ENCODE results near the gene ANKRD13A.
"Not testable (repeated sequence)": the region's sequence is repeated elsewhere in the genome, so short reads cannot be mapped to it uniquely, and the experiment has no call there.

The ANKRD13A gene

DNA sequence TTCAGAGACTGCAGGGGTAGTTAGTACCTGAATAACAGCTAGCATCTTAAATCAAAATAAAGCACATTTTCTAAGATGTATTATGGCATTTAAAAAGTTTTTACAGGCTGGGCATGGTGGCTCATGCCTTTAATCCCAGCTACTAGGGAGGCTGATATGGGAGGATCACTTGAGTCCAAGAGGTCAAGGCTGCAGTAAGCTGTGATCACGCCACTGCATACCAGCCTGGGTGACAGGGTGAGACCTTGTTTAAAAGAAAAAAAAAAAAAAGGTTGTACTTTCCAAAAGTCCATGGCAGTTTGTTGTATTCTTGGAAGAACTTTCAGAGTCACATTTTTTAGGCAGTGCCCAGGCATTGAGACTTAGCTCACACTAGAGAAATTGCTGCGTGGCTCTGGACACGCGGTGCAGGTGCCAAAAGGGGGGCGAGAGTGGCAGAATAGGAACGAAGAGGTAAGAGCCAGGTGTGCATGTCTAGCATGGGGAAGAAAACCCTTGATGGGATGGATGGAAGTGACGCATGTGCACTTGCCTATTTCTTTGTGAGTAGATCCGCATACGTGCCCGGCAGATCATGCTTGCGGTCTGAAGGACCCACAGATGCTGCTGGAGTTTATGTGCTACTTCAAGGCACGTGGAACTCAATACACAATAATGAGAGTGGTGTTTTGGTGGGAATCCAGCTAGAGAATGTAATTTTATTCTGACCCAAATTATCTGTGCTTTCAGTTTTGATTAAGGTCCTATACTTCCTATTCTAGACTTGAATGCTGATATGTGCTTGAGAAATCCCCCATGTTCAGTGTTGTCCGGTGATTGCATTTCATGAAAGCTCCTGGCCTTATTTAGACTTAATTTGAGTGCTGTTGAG lies 11.9 kb downstream of the ANKRD13A start:
- DNase-seq: no peak

- no peak for DNase-seq
These were observed 12.9 kb downstream of the ANKRD13A start for GRCh38 chr12:110012137-110012536.

- no peak for DNase-seq
These were observed 13.4 kb downstream of the ANKRD13A start for GRCh38 chr12:110012659-110013058.

DNA sequence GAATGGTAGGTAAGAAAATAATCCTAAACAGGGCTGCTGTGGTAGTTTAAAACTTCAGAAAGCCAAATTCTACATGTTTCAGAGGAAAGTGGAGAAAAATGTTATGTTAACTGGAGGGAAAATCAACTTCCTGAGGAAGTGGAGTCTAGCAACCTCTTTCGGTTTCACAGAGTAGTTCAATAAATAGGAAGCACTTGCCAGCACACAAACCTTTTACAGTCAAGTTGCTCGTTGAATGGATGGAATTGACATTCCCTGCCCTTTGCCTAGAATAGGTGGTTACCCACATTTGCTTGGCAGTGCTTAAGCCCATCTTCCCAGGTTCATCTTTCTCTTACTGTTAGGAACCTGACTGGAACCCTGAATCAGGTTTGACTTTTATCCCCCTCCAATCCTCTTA lies 15.9 kb downstream of the ANKRD13A start:
- peak; percentile 50 for DNase-seq

DNA sequence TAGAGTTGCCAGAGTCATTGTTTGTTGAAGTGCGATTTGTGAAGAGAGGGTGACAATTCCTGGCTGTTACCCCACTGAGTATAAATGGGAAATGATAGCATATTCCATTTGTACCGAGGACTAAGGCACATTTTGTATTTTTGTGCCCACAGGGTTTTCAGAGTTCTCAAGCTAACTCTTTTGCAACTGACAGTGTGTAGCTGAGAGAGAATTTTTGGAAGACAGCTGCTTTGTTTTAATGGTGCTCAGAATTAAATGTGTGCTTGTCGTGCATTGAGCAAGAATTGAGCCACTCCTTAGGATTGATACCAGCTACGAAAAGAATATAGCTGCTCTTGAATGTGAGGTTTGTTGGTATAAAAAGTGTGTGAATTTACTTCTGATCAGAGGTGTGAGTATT lies 21.7 kb downstream of the ANKRD13A start:
- no peak for DNase-seq

DNA sequence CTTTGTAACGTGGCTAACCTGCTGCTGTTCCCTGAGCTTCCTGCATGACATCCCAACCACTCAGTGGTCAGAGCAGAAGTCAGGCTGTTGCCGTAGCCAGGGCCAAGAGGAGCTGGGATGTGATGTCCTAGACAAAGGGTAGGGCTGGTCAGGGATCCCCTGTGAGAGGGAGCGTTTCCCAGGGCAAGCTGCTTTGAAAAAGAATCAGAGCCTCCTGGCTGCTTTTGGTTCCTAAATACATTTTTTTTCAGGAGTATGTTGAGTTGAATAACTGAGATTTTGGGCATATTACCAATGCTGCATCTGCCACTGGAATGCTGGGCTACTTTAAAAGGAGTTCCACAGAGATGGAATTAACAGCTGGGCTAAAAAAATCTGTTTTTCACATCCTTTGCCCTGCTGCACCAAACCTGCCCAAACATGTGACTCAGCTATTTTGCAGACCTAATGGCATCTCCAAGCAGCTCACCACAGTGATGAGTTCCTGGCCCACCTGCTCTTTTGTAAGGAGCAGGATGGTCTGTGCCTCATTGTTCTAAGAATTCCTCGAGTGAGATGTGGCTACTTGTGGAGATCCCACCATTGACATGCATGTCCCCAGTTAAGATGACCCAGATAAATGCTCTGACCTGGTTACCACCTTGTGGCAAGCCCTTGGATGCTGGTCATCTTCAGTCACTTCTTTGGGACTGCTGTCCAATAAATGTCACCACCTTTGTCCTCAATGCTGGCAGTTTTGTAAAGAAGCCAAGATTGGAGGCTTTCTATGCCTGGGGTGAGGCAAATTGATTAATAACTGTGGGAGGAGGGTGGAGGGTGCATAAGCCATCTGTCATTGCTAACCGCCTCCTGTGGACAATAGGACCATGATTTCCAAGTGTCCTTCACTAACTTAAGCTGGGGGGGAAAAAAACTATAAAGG lies 24.1 kb downstream of the ANKRD13A start:
- DNase-seq: no peak

DNA sequence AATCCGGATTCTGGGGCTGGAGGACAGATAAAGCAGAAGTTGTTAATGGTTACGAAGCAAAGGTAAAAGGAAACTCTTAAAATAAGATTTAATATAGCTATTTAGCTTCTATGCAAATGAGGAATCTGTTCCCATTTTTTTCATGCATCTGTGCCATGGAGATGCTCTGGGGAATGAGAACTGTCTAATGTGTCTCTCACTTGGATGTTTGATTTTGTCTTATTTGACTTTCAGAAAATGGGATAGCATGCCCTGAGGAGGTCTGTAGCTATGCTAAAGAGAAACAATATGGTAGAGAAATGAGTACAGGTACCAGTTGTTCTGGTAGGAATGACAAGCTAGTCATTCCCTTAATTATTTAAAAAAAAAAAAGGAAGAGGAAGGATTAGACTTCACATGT lies 24.8 kb downstream of the ANKRD13A start:
- no peak for DNase-seq

DNA sequence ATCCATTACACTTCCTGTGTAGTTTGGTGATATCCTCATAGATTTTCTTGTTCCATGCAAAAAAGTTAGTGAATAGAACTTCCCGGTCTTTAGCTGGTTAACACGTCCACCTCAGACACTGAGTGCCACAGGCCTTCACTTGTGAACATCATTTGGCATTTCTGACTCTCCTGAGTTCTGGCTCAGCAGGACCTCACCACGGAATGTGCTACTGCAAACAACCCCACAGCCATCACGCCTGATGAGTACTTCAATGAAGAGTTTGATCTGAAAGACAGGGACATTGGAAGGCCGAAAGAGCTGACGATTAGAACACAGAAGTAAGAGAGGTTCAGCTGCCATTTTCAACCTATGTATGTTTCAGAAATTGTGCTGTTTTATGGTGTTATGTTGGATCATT lies 29.1 kb downstream of the ANKRD13A start:
- DNase-seq: no peak

DNA sequence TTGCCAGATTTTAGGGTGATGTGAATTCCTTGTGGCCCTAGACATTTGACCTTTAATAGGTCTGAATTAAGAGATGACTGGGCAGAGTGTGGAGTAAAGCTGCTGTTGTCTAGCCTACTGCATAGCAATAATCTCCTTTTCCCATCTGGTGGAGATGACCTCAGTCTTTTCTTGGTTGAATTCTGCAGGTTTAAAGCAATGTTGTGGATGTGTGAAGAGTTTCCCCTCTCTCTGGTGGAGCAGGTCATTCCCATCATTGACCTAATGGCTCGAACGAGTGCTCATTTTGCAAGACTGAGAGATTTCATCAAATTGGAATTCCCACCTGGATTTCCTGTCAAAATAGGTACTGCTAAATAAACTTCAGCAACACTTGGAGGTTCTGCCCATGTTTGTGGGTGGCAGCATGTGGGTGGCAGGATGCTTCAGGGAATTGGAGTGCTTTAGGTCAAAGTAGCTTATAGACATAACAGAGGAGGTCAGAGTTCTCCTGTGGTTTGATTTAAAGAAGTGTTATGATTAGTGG lies 30.1 kb downstream of the ANKRD13A start:
- no peak for DNase-seq

DNA sequence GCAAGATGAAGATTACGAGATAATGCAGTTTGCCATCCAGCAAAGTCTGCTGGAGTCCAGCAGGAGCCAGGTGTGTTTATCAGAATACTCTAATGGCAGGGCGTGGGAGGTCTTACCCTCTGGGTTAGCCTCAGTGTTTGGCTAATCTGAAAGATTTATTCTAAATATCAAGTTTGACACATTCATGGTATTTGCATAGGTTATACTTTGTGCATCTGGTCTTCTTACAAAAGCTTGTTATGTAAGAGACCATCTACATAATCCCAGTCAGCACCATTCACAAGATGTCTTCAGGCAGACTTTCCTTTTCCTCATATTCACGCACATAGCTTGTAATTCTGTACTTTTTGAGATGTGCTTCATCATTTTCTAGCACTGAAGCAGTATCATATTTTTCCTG lies 34.7 kb downstream of the ANKRD13A start:
- no peak for DNase-seq

DNA sequence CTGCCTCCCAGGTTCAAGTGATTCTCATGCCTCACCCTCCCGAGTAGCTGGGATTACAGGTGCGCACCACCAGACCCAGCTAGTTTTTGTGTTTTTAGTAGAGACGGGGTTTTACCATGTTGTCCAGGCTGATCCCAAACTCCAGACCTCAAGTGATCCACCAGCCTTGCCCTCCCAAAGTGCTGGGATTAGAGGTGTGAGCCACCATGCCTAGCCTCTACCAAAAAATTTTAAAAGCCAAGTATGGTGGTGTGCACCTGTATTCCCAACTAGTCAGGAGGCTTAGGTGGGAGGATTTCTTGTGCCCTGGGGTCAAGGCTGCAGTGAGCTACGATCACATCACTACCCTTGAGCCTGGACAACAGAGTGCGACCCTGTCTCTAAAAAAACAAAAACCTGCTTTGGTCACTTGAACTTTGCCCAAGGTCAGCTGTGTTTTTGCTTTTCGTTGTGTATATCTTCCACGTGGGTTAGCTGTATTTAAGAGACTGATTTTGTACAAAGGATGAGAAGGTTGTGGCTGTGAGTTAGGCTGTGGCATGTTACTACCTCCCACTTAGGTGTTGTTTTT lies 36.4 kb downstream of the ANKRD13A start:
- no peak for DNase-seq

DNA sequence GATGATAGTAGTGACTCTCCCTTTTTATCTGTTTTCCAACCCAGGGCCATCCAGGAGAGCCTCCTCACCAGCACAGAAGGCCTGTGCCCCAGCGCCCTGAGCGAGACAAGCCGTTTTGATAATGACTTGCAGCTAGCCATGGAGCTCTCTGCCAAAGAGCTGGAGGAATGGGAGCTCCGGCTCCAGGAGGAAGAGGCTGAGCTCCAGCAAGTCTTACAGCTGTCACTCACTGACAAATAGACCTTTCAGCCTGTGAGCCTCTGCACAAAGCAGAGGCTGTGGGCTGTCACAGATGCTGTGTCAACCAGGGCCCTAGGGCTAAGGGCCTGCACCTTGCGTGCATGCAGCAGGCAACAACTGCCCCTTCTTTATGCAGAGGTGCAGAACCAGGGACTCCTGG lies 38.1 kb downstream of the ANKRD13A start:
- no peak for DNase-seq

DNA sequence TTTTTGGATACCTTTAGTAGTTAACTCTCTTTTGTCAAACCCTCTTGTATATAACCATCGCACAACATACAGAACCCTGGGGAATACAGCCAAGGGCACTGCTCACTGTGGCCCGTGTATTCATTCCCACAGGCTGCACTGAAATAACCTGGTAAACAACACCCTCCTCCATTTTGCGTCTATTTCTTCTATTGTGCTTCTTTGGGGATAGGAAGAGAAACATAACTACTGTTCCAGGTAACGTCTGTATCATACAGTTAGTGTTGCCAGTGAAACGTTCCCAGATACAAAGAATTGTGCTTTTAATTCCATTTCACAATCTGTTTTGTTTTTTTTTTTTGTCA lies 39.5 kb downstream of the ANKRD13A start:
- DNase-seq: no peak

- peak; percentile 46 for DNase-seq
These were observed 40.0 kb downstream of the ANKRD13A start for GRCh38 chr12:110039085-110039807.

DNA sequence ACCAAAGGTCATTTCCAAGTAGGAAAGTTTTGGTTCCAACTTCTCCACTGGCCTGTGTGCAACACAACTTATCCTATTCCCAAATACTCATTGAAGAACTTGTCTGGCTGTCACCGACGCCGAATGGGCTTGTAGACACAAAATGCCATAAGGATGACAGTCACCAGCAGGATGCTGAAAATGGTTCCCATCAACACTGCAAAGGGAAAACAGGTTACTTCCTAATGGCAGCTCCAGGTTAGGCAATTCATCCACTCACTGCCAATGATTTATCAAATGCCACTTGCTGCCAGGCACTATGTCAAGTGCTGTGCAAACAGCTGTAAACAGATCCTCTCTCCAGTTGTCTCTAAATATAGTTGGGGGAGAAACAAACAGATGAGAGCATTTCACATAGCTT lies 43.0 kb downstream of the ANKRD13A start:
- DNase-seq: no peak

DNA sequence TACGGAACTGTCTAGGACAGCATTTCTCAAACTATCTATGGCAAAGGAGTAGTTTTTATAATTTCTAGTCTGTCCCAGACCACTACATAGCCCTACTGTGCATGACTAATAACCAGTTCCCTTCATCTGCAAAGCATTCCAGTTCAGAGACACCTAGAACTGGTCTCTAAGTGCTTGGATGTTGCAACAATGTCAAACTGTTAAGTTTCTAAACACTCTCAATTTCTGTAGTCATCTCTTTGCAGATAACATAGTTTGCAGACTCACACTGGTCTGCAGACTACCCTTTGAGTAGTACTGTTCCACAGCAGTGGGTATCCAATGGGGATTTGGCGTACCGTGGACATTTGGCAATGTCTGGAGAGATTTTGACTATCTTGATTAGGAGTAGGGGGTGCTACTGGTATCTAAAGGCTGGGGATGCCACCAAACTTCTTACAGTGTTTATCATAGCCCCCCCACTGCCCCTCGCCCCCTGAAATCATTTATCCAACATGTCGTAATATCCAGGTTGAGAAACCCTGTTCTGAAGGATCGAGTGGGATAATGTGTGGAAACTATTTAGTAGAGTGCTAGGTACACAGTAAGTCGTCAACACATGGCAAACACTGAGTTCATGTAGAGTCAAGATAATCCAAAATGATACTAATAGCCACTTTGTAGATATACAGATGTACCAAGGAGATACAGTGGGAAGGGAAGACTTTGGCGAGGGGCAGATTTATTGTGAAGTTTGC lies 47.4 kb downstream of the ANKRD13A start:
- DNase-seq: no peak

DNA sequence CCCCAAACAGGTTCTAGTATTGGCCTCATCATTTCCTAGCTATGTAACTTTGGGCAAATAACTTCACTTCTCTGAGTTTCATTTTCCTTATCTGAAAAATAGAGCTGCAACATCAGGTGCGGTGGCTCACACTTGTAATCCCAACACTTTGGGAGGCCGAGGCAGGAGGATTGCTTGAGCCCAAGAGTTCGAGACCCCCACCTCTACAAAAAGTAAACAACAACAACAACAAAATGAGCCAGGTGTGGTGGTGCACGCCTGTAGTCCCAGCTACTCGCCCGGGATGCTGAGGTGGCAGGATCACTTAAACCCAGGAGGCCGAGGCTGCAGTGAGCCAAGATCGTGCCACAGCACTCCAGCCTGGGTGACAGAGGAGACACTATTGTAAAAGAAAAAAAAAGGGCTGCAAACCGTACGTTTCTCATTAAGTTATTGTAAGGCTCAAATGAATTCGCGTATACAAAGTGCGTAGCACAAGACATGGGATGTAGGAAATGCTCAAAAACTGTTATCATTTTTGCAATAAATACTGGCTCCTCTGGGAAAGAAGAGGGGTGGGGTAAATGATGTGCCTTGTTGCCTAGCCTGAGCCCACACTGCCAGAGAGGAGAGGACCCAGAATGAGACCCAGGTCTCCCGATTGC lies 48.2 kb downstream of the ANKRD13A start:
- DNase-seq: no peak

DNA sequence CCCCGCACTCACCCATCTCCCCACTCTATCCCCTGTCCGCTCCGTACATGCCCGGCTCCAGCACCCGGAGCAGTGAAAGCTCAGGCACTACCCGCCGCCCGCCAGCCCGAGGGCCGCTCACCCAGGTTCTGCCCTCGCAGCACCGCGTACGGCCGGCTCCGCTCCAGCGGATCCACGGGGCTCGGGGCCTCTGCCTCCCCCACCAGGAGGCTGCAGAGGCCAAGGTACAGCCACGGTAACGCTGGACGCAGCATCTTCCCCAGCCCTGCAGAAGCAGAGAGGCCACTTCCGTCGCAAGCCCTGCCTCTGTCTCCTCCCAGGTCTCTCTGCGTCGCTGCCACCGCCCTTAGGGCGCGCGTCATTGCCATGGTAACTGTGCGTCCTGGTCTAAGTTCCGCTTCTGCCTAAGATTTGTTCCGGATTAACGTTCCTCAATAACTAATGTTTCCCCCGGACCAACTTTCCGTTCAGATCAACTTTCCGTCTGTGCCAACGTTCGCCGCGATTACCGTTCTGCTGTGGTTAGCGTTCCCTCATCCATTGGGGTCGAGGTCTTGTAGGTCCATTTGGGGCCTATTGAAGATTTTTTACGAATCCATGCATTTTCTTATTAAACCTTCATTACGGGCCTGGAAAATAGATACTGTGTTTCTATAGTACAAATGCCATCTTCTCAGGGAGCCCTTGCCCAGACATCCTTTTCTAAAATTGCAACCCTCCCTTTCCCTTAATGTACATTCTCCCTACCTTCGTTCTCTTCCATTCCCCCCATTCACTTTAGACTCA lies 49.2 kb downstream of the ANKRD13A start, which contains the start of gene C12orf76:
C12orf76 (minus strand) TSS at position 281 of the 786 bp plus-strand sequence; CDS start at position 254, 27 bp downstream.
- peak; percentile 95 for DNase-seq

DNA sequence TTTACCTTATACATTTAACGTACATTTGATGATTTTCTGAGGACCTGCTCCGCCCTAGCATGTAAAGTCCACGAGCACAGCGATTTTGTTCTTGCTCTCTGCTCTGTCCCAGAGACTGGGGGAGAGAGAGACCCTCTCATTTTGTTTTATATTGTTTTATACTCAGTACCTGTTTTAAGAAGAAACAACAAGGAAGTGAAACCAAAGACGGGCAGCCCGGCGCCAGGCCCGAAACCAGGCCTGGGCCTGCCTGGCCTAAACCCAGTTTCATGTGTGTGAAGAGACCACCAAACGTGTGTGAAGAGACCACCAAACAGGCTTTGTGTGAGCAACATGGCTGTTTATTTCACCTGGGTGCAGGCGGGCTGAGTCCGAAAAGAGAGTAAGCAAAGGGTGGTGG lies 49.8 kb downstream of the ANKRD13A start:
- DNase-seq: not testable (repeated sequence)

DNA sequence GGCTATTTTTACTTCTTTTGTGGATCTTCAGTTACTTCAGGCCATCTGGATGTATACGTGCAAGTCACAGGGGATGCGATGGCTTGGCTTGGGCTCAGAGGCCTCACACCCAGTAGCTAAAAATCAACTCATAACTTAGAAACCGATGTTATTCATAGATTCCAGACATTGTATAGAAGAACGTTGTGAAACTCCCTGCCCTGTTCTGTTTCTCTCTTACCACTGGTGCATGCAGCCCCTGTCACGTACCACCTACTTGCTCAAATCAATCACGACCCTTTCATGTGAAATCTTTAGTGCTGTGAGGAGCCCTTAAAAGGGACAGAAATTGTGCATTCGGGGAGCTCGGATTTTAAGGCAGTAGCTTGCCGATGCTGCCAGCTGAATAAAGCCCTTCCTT lies 50.4 kb downstream of the ANKRD13A start:
- DNase-seq: not testable (repeated sequence)
